ENCODE data around the gene NXPH3.
"Not testable (repeated sequence)": the region's sequence is repeated elsewhere in the genome, so short reads cannot be mapped to it uniquely, and the experiment has no call there.

GRCh38 chr17:49568695-49569047 lies 7.0 kb upstream of the NXPH3 start:
- TF ChIP-seq, protein P1, sequence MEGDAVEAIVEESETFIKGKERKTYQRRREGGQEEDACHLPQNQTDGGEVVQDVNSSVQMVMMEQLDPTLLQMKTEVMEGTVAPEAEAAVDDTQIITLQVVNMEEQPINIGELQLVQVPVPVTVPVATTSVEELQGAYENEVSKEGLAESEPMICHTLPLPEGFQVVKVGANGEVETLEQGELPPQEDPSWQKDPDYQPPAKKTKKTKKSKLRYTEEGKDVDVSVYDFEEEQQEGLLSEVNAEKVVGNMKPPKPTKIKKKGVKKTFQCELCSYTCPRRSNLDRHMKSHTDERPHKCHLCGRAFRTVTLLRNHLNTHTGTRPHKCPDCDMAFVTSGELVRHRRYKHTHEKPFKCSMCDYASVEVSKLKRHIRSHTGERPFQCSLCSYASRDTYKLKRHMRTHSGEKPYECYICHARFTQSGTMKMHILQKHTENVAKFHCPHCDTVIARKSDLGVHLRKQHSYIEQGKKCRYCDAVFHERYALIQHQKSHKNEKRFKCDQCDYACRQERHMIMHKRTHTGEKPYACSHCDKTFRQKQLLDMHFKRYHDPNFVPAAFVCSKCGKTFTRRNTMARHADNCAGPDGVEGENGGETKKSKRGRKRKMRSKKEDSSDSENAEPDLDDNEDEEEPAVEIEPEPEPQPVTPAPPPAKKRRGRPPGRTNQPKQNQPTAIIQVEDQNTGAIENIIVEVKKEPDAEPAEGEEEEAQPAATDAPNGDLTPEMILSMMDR (IDR thresholded peaks at IDR 0.05; ENCODE audit: extremely low read depth in 1 of 2, insufficient read depth in 1 of 2, low read depth in 1 of 2, low read length in 2 of 2), result not testable (repeated sequence)
- TF ChIP-seq POLR2A (IDR thresholded peaks at IDR 0.05; ENCODE audit: low read depth, low read length); POLR2AphosphoS5 (IDR thresholded peaks at IDR 0.05; ENCODE audit: insufficient read depth, low read depth, low read length); EZH2 (IDR thresholded peaks at IDR 0.05; ENCODE audit: borderline replicate concordance, low read depth, low read length, severe bottlenecking); MYC (IDR thresholded peaks at IDR 0.05; ENCODE audit: low read depth, low read length); FOS (IDR thresholded peaks at IDR 0.05; ENCODE audit: borderline replicate concordance, insufficient read depth, low read length); GATA2 (IDR thresholded peaks at IDR 0.05; ENCODE audit: insufficient read depth, insufficient read length, low read depth, low read length): not testable (repeated sequence)

Measured in endothelial cell of umbilical vein (primary cell).